Thyroid gland (tissue), 4 donors: ENCODE data around the gene CMPK1.

Experiments
- POLR2A ChIP-seq, 2 donors: fragments of 450-650 bp; IDR thresholded peaks; one replicate each; pipeline ENCODE4 v1.6.1; 2017; ENCODE audit warnings: antibody characterized with exemption in 2 of 2, mild to moderate bottlenecking in 2 of 2, moderate library complexity in 1 of 2
- TF ChIP-seq, protein P1 (sequence below), 6 experiments: fragments of 200-600 bp in 3 of 6; fragments of 450-650 bp in 3 of 6; sonication (generic) in 3 of 6; IDR thresholded peaks; one replicate each; pipeline ENCODE4 v1.5.1; 2016 to 2019; ENCODE audit warnings: antibody characterized with exemption in 6 of 6, mild to moderate bottlenecking in 2 of 6, inconsistent platforms in 1 of 6, moderate library complexity in 1 of 6

GRCh38 chr1:47330212-47330611, 3.4 kb upstream of the CMPK1 start:
- no peak for TF ChIP-seq POLR2A (IDR thresholded peaks at IDR 0.05)
- TF ChIP-seq, protein P1, sequence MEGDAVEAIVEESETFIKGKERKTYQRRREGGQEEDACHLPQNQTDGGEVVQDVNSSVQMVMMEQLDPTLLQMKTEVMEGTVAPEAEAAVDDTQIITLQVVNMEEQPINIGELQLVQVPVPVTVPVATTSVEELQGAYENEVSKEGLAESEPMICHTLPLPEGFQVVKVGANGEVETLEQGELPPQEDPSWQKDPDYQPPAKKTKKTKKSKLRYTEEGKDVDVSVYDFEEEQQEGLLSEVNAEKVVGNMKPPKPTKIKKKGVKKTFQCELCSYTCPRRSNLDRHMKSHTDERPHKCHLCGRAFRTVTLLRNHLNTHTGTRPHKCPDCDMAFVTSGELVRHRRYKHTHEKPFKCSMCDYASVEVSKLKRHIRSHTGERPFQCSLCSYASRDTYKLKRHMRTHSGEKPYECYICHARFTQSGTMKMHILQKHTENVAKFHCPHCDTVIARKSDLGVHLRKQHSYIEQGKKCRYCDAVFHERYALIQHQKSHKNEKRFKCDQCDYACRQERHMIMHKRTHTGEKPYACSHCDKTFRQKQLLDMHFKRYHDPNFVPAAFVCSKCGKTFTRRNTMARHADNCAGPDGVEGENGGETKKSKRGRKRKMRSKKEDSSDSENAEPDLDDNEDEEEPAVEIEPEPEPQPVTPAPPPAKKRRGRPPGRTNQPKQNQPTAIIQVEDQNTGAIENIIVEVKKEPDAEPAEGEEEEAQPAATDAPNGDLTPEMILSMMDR (IDR thresholded peaks at IDR 0.05), result no peak
